Stimulated activated CD8-positive, alpha-beta memory T cell treated with anti-CD3 and anti-CD28 coated beads, Interleukin-15, amount 100 ng/mL, for 4 hours (primary cell): ENCODE results near the gene A4GNT.
"Not testable (repeated sequence)": the region's sequence is repeated elsewhere in the genome, so short reads cannot be mapped to it uniquely, and the experiment has no call there.

Experiments used
- DNase-seq, 2 donors: peaks; one replicate each; pipeline ENCODE4 v3.0.0-alpha.2; 2020; ENCODE audit warnings: low read depth in 2 of 2

The A4GNT gene

DNA sequence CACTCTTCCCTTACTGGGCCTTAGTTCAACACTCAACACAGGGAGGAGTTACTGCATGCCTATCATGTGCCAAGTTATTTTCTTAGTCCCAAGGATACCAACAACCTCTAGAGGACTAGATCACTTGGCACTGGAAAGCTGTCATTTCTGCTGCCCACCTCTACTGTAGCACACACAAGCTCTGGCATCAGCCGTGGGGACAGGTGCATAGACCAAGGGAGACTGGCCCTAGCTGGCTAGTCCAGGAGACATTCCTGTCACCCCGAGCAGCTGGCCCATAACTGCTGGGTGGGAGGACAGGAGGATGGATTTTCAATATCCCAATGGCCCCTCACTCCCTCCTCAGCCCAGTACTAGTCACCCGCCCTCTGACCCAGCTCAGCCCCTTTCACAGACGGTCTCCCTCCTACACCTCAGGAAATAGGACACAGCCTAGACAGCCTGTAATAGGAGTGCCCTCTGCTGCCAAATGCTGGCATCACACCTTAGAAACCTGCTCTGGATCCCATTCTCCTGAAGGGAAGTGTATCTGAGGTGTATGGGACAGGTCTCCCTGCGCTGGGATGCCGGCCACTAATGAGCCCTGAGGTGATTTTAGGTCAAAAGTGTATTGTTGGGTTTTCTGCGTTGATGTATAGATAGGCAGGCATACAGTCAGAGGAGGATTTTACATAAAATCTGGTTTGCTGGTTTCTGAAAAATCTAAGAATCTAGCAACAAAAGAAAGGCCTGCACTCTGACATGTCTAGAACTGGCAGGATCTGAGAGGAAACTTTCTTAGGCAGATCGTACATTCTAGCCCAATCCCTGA is 13.4 kb downstream of the A4GNT start:
- DNase-seq = peak in 1 of 2 donors; percentile 32

DNA sequence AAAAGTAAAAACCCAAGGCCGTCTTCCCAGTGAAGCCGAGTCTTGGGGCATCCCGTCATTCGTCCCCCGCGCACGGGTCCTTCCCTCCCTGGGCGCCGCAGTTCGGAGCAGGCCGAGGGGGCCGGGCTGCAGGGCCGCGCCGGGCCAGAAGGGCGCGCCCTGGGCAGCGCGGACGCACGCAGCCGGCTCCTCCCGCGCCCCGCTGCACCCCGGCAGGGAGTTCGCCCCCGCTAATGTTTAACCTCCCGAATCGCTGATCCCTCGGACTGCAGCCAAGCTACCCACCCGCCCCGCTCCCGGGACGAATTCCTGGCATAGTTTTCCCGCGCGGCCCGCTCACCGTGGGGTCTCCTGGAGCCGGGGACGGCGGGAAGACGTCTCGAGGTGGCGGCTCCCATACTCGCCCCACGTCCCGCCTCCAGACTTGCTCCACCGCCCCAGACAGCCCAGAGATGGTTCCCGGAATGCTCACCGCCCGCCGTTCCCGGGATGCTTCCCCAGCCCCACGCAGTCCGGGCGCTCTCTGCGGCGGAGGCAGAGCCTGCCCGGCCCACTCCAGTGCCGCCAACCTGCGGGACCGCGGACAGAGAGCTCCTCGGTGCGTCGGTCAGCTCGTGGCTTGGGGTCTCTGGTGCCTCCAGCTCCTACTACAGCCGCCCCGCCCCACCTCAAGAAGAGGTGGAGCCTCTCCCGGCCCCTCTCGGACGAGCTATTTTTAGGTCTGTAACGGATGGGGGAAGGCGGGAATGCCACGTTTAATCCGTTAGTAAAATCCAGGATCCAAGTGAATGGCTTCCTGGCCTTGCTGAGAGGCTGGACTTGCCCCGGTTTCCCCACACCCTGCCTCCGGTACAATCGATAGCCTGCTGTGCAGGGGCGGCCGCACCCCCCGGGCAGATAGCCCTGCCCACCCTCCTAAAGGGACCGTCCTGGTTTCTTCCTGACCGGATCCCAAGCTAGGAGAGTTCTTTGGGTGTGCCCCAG is 16.9 kb downstream of the A4GNT start, which contains the start of gene DZIP1L:
Gene DZIP1L, minus strand, starts transcription at position 621 of the 984 bp plus-strand sequence. CDS start 11,637 bp downstream, outside the sequence.
- no peak for DNase-seq

DNA sequence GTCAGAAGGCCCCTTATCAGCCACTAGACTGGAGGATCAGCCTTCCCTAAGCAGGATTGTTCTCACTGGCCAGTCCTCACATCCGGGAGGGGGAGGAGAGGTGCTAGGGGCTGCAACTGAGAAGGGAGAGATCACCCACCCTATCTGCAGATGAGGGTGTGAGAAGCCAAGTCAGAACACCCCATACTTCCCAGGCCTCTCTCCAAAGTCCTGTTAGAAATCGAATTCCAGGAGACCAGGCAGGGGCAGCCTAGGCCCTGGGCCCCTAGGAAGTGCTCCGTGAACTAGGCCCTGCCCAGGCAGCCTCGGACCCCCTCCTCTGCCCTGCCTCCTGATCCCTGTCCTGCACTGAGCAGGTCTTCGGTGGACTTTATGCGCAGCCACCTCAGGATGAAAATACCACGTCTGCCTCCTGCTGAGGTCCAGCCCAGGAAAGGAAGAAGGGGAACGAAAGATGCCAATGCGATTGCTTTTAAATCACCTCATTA is 17.7 kb downstream of the A4GNT start:
- no peak for DNase-seq

DNA sequence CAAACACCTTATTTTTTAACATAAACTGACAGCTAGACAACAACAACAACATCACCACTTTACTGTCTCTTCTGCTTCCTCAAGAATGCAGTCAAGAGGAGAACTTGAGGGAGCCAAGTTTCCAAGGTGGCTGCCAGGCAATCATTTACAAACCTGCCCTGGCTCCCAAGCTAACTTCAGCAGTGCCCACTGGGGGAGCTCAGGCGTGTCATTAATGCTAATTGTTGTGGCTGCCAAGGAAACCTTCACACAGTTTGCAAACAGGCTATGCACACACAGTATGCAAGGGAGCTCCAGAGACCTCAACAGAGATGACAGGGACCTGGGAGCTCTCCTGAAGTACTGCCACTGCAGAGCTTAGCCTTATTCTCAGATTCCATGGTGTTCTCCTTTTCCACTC is 18.9 kb downstream of the A4GNT start:
- no peak for DNase-seq

DNA sequence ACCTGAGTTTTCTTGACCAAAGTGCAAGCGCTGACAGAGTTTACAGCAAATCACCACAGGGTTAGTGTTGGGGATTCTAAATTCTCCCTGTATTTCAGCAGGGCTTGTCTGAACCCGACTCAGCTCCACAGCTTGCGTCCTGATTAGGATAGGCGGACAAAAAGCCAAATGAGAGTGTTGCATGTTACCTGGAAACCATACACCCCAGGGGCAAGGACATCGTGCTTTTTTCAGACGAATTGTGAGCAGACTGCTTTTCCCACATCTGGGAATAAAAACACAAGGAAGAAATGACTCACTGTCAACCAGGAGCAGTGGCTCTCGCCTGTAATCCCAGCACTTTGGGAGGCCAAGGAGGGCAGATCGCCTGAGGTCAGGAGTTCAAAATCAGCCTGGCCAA is 19.8 kb downstream of the A4GNT start:
- no peak for DNase-seq

DNA sequence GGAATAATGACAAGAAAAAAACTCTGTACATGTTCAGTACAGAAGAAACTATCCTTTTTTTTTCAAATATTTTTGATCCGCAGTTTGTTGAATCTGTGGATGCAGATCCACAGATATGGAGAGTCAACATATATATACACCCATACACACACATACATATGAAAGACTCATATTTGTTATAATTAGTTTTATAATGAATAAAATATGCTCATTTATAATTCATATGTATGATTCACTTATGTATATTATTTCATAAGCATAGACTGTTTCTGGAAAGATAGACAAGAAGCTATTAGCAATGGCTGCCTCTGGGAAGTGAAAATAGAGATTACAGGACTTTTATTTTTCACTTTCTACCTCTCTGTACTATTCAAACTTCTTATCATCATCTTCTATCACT is 26.6 kb downstream of the A4GNT start:
- no peak for DNase-seq

DNA sequence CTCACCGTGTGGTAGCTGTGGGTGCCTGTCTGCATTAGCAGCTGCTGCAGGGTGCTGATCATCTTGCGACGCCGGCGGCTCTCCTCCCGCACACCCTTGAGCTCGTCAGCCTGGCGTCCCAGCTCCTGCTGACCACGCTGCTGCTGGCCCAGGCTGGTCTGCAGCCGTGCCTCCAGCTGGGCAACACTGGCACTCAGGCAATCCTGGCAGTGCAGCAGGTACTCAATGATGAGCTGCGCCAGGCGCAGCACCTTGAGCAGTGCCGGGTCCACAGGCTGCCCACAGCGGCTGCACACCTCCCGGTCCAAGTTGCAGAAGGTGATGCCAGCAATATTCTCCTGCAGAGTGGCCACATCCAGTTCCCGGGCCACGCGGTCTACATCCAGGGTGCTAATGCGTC is 28.7 kb downstream of the A4GNT start:
- no peak for DNase-seq

DNA sequence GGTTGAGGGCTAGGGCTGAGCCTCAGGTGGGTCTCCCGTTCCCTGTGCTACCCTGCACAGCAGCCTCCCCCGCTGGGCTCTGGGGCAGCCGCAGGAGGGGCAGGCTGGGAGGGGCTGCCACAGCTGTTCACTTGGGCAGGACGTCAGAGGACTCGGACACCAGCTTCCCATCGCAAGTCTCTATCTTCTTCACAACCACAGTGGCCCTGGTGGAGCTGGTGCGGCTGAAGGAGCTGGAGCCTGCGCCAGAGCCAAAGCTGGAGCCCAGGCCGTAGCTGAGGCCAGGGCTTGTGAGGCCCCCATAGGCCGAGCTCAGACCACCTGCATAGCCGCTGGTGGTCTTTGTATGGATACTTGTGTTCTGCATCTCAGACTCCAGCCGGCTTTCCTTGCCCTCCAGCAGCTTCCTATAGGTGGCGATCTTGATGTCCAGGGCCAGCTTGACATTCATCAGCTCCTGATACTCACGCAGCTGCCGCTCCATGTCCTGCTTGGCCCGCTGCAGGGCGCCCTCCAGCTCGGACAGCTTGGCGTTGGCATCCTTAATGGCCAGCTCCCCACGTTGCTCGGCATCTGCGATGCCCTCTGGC is 30.7 kb downstream of the A4GNT start:
- not testable (repeated sequence) for DNase-seq

DNA sequence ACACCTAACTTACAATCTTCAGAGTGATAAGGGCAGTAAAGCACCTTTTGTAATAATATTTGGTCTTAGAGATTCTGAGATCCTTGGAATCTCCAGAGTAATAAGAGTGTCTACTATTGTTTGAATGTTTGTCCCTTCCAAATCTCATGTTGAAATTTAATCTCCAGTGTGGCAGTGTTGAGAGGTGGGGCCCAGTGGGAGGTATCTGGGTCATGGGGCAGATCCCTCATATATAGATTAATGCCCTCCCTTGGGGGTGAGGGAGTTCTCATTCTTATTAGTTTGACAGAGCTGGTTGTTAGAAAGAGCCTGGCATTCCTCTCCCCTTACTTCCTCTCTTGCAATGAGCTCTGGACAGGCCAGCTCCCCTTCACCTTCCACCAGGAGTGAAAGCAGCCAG is 32.8 kb downstream of the A4GNT start:
- DNase-seq = no peak

DNA sequence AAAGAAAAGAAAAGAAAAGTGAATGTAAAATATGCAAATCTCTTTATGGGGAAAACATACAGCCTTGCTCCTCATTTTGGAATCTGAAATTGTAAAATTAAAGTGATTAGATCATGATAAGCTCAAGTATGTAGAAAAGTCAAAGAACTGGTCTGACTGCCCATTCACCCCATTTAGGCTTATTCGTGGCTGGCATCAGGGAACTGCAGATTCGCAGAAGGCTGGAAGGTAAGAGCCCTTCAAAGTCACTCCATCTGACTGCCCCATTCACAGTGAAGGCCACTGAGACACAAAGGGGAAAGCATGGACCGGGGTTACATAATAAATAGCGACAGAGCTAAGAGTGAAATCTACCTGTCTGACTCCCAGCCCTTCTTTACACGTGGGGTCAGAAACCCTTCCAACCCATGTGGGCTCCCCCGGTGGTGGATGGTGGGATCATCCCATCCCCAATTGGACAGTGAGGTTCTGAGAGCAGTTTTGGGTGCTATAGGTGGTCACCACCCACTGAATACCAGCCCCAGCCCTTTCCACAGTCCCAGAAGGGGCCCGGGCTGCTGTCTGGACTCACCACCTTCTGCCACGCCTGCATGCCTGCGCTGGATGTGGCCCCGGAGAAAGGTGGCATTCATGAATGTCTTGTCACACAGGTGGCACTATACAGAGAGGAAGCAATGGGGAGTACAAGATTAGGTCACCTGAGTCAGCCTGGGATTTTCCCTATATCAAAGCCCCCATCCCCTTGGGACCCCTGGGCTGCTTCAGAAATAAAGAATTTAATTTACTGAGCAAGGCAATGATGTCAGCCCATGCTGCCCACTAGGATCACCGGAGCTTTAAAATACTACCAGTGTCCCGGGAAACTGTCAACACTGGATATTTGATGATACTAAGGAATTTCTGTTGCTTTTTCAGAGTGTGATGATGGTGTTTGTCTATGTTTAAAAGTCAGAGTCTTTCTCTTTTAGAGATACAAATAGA is 34.7 kb downstream of the A4GNT start:
- no peak for DNase-seq

DNA sequence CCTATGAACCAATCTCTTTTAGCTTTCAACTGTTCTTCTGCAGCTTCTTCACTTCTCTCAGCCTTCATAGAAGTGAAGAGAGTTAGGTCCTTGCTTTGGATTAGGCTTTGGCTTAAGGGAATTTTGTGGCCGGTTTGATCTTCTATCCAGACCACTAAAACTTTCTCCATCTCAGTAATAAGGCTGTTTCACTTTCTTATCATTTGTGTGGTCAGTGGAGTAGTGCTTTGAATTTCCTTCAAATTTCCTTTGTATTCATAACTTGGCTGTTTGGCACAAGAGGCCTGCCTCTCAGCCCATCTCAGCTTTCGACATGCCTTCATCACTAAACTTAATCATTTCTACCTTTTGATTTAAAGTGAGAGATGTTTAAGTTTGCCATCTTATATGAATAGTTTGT is 38.5 kb downstream of the A4GNT start:
- DNase-seq = no peak

DNA sequence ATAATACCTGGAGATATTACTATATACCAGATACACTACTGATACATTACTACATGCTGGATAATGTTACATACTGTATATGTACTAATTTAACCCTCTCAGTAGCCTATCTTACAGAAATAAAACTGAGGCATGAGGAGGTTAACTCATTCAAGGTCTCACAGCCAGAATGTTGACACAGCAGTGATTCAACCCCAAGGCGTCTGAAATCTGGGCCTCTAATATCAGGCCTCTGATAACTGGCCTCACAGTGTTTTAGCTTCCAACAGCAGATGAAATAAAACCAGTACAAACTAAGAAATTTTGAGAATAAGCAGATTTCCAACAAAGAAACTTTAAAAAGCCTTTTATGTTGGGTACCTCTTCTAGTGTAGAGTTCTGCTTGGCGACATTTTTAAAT is 40.2 kb downstream of the A4GNT start:
- DNase-seq = no peak

DNA sequence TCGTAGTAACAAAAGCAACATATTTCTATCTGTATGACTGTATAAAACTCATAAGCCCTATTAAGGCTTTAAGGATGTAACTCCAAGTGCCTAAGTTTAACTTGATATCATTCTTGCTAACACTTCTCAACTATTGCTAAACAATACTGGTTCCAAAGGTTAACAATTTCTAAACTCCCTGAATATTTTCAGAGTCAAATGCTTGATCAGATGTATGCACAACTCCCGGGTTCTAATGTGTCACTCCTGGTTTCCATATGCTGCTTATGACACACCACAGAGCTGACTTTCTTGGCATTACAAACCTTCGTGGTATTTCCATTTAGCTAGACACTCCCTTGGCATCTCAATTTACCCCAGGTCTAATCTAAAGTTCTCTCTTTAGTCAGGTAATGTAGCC is 43.1 kb downstream of the A4GNT start:
- DNase-seq = no peak

DNA sequence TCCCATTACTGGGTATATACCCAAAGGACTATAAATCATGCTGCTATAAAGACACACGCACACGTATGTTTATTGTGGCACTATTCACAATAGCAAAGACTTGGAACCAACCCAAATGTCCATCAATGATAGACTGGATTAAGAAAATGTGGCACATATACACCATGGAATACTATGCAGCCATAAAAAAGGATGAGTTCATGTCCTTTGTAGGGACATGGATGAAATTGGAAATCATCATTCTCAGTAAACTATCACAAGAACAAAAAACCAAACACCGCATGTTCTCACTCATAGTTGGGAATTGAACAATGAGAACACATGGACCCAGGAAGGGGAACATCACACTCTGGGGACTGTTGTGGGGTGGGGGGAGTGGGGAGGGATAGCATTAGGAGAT is 46.4 kb downstream of the A4GNT start:
- DNase-seq = not testable (repeated sequence)

DNA sequence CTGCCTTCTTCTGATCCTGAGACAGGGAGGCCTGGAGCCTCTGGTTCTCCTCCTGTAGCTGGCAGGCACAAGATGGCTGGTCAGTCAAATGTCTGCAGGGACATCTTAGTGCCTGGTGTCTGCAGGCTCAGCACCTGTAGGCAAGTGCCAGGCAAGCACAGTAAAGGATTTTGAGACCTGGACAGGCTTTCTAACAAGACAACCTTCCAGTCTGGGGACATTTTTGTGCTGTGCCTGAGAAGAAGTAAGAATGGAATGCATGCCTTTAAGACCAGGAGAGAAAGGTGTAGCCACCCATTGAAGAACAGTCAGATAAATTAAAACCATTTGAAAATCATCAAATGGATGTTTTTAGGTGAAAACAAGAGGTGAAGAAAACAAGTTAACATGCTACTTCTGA is 48.0 kb downstream of the A4GNT start:
- no peak for DNase-seq

DNA sequence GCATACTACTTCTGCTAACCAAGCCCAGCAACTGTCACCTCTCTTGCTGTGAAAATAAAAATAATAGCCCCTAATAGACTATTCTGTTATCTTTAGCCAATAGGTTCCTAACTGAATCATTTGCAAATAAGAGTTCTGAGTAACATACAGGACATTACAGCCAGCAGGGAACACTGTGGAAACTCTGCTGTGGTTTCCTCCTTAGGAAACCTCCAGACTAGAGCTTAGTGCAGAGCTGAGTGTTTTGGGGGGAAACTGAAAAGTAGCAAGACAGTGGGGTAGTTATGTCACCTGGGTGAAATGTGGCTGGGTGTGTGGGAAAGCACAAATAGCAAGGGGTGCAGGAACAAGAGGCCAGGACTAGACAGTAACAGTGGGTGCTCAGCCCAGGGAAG is 49.2 kb downstream of the A4GNT start:
- no peak for DNase-seq

DNA sequence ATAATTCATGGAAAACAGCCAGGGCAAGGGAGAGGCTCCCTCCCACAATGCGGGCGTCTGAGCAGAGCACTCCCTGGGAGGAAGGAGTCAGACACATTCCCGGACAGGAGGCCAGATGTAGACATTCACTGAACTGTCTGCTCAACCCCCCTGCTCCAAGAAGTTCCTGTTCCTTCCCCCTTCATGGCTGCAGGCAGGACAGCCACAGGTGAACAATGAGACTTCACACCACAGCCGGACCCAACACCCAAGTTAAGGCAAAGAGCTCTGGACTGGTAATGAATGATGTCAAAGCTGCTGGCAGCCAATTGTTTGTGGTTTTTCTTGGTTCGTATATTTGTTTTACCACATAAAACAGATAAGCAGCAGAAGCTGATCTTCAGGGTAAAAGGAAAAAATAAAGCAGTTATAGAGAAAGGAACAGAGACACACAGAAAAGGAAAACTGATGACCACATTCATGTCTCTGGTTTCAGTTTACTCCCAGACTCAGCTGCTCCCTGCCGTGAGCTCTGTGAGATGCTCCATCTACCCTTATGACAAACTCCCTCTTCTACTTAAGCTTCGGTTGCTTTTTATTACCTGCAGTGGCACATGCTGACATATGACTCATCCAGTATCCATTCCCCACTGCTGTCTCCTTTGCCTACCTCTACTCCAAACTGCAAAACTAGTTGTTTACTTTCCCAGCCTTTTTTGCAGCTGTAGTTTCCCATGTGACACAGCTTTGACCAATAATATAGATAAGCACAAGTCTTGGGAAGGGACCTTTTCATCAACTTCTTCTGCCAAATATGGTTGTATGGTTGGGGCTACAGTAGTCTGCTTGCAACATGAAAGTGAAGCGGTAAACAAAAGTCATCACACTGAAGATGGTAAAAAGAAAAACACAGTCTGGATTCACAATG is 49.9 kb downstream of the A4GNT start:
- DNase-seq = no peak

DNA sequence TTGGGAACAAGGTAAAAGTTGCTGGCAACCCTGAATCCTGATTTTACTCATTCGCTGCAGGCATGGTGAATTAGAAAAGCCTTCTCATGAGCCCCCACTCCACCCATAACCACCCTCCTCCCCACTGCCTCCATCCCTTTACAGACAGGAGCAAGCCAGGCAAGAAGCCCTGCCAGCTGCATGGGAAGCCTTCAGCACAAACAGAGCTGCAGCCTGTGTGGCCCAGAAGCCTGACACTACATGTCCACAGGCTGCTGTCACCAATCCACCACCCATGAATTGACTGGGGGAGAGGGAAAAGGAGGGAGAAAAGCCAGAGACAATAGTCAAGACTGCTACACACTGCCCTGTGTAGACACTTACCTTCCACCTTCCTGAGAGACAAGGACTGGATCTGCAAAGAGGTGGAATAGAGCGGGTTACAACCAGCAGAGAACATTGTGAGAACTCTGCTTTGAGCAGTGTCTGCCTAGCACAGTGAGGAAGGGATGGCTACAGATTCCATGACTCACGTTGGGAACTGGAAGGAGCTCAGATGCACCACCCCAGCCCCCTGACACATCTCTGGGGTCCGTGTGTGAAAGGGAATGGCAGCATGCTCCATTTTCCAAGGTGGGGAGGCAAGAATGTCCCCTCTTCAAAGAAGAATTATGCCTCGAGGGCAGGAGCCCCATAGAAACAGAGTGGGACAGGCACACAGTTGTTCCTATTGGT is 50.7 kb downstream of the A4GNT start:
- DNase-seq = no peak

DNA sequence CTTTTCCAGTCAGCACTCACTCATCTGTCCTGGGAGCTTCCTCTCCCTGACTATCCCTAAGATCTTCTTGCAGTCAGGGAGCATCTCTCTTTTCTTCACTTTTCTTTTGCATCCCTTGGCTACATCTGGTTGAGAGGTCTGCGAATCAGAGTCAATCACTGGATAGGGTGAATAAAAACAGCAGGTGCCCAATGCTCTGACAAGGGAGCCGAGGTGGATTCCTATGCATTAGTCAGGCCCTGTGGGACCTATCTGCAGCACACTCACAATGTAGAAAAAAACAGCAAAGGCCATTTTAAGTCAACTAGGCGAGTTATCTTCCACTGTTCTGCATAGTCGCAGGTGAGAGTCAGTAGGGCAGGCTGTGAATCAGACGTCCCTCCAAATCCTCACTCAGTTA is 52.3 kb downstream of the A4GNT start:
- no peak for DNase-seq
